ENCODE measurements around the gene TPPP.

DNA sequence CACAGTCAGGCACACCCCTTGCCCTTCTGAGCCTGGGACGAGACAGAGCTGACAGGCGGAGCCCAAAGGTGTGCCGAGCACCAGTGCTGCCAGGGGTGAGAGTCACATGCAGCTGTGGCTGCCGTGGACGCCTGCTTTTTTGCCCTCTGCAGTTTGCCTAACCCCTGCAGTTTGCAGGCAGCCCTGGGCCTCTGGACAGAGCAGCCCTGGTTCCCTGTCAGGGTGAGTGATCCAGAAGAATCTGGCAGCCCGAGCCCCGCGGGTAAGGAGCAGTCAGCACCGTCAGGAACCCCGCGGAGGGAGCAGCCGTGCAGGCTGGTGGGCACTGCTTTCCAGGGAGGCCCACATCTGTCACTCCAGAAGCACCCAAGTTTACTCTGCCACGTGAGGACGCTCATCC, 50.7 kb downstream of the TPPP start:
- TF ChIP-seq HDGF (IDR thresholded peaks at IDR 0.05; ENCODE audit: borderline replicate concordance) (no peak), FOXK2 (IDR thresholded peaks at IDR 0.05) (no peak), SUZ12 (IDR thresholded peaks at IDR 0.05) (no peak), ELF4 (IDR thresholded peaks at IDR 0.05) (no peak), L3MBTL2 (conservative IDR thresholded peaks at IDR 0.05) (no peak), SP1 (IDR thresholded peaks at IDR 0.05) (no peak), BHLHE40 (IDR thresholded peaks at IDR 0.05; ENCODE audit: borderline replicate concordance) (no peak), CTBP1 (IDR thresholded peaks at IDR 0.05; ENCODE audit: borderline replicate concordance) (no peak)

Data from HEK293T (cell line).